ENCODE results near the gene TOP2B.

DNA sequence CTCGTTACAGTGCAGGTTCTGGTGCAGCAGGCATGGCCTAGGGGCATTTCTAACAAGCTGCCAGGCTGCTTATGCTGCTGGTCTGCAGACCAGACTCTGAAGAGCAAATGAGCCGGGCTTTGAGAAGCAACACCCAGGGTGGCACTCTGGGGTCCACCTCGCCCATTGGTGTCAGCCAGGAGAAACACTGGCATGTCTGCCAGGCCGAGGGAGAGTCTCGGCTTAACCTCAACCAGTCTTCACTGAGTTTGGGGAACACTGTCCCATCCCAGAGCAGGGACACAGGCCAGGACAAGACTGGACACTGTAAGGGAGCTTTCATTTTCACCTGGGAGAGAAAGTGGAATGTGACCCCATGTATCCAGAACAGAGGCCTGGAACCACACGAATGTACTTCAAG, 93.4 kb downstream of the TOP2B start:
- TF ChIP-seq CTCF (IDR thresholded peaks at IDR 0.05) (no peak), POLR2AphosphoS5 (IDR thresholded peaks at IDR 0.05) (no peak)

Data from stomach (tissue), 4 donors.